AG04449 (cell line): ENCODE measurements around the gene USHBP1.

Source experiments
- CTCF ChIA-PET: fragments of 350-600 bp; formaldehyde crosslinking; extraction: SDS; loops from one replicate; lab custom pipeline; 2021; ENCODE audit warnings: antibody characterized with exemption; lab: Yijun Ruan, JAX
- POLR2A ChIA-PET: fragments of 400-600, 350-600 bp; formaldehyde crosslinking; extraction: SDS; loops from one replicate; lab custom pipeline; 2020; ENCODE audit warnings: antibody characterized with exemption, inconsistent platforms; lab: Yijun Ruan, JAX
- DNase-seq: peaks from one replicate; pipeline ENCODE4 v3.0.0-alpha.2; 2010; ENCODE audit warnings: low read depth, low spot score
- H3K4me3 ChIP-seq: 2 replicates; pipeline ENCODE4 v1.5.1; 2011; ENCODE audit warnings: low read depth, mild to moderate bottlenecking, control low read depth, low read length
- TF ChIP-seq, protein P1 (sequence below): IDR thresholded peaks from one replicate; pipeline ENCODE4 v1.5.1; 2011; ENCODE audit warnings: mild to moderate bottlenecking, moderate library complexity, low read length, control low read depth, inconsistent platforms; ENCODE audit not compliant: insufficient read depth; ENCODE audit errors: missing control alignments

USHBP1 gene

DNA sequence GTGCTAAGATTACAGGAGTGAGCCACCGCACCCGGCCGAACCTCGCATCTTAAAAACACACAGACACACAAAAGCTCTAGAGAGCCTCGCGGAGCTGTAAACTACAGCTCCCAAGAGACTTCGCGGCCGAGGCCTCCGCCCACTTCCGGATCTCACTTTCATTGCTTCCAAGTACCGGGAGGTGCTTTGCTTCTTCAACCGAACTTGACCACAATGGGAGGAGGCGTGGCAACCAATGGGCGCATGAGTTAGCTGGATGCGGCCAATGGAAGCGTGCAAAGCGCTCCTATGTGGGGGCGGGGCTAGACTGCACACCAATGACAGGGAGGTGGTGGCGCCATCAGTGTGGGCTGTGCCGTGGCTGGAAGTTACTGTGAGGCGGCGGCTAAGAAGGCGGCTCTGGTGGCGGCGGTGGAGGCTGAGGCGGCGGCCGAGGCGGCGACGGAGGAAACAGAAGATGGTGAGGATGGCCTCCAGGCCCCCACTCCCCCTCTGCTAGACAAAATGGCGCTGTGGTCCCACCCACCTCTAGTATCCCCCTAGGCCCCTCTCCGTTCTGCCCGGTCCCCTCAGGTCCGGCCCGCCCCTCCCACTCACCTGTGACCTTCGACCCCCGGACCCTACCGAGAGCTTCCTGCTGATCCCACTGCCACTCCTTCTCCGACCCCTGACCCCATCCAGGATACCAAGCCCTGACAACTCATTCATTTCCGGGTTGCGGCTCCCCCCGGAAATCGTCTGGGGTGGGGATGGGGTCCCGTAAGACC is 44.8 kb upstream of the USHBP1 start, which contains the start of gene DDA1:
Gene DDA1, plus strand, starts transcription at position 366 of the 767 bp plus-strand sequence. Its CDS starts 92 bp downstream, at position 458.
- H3K4me3 ChIP-seq, result peak within 1 kb of the TSS; percentile 95
- peak; percentile 98 for DNase-seq
- TF ChIP-seq, protein P1, sequence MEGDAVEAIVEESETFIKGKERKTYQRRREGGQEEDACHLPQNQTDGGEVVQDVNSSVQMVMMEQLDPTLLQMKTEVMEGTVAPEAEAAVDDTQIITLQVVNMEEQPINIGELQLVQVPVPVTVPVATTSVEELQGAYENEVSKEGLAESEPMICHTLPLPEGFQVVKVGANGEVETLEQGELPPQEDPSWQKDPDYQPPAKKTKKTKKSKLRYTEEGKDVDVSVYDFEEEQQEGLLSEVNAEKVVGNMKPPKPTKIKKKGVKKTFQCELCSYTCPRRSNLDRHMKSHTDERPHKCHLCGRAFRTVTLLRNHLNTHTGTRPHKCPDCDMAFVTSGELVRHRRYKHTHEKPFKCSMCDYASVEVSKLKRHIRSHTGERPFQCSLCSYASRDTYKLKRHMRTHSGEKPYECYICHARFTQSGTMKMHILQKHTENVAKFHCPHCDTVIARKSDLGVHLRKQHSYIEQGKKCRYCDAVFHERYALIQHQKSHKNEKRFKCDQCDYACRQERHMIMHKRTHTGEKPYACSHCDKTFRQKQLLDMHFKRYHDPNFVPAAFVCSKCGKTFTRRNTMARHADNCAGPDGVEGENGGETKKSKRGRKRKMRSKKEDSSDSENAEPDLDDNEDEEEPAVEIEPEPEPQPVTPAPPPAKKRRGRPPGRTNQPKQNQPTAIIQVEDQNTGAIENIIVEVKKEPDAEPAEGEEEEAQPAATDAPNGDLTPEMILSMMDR, result no peak
- POLR2A ChIA-PET, result interaction anchor here (0.5 to 0.9 kb wide), 4 partner anchors 12 to 81 kb away, joined by 3 to 6 read pairs (median 4); partner anchors contain the start of gene ANO8
- CTCF ChIA-PET, result interaction anchor here (1.2 to 4.1 kb wide), 6 partner anchors 16 to 257 kb away, joined by 3 to 18 read pairs (median 3); partner anchors contain the start of gene ANO8

DNA sequence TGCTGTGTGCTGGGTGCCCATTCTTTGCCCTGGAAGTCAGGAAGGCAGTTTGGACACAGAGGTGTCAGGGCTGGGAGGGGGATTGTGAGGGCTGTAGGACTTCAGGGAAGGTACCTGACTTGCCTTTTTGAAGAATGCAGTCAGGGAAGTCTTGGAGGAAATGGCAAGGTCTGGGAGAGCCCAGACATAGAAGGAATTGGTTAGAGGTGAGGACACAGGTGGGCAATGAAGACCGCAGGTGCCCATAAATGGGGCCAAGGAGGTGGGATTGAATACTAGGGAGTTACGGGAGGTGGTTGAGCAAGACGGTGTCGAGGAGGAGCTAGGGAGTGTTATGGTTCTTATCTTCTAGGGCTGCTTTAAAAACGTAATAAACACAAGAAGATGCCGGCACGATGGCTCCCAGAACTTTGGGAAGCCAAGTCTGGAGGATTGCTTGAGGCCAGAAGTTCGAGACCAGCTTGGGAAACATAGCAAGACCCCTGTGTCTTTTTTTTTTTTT is 43.4 kb upstream of the USHBP1 start:
- ChIA-PET CTCF (interaction anchor here (1.0 to 4.1 kb wide), 5 partner anchors 15 to 256 kb away, joined by 3 to 18 read pairs (median 3); partner anchors contain the start of gene ANO8), POLR2A (no interaction called here)
- TF ChIP-seq, protein P1, result no peak
- no peak overlapping the region for H3K4me3 ChIP-seq
- DNase-seq, result no peak

DNA sequence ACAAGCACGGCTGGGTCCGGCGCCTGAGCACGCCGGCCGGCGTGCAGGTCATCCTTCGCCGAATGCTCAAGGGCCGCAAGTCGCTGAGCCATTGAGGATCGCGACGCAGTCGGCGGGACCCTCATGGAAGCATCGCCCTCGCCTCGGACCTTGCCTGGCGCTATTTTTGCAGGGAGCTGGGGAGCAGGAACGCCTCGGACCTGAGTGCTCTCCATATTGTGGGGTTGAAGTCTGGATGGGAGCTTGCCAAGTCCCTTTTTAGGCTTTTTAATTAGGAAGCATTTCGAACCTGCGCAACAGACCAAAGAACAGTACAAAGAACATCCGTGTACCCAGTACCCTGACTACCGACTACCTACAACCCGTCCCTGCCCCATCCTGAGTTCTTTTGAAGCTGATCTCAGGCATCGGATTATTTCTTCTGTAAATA is 41.8 kb upstream of the USHBP1 start:
- no peak for DNase-seq
- TF ChIP-seq, protein P1, result no peak
- peak overlapping the region; percentile 75 for H3K4me3 ChIP-seq
- ChIA-PET CTCF (interaction anchor here (0.6 to 5.7 kb wide), 5 partner anchors 10 to 113 kb away, joined by 3 to 69 read pairs (median 4); partner anchors contain the start of gene MVB12A), POLR2A (interaction anchor here (0.5 to 0.7 kb wide), 3 partner anchors 11 to 444 kb away, joined by 3 to 4 read pairs (median 3); no protein-coding TSS in a partner anchor)

DNA sequence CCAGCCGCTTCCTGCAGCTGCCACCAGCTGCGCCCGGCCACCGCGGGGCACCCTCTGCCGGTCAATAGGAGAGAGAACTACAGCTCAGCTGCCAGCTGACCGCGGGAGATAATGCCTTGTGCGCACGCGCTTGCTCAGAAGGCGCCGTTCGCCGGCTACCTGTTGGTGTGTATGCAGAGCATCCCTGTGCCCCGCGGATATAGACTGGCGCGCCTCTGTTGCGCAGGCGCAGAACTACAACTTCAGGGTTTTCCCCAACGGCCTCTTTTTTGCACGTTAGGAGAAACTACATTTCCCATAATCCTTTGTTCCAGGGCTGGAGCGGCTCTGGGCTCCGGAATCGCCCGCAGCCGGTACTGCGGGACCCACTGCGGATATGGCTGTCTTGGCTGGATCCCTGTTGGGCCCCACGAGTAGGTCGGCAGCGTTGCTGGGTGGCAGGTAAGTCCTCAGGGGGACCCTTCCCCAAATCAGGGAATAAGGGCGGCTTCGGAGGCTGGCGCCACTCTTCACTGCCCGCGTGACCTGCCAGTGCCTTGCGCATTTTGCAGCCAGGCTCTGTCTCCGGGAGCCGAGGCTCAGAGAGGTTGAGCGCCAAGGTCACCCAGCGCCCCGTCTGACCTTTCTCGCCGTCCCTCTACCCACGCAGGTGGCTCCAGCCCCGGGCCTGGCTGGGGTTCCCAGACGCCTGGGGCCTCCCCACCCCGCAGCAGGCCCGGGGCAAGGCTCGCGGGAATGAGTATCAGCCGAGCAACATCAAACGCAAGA is 41.2 kb upstream of the USHBP1 start, which contains the start of gene MRPL34:
Gene MRPL34, plus strand, starts transcription at position 356 of the 768 bp plus-strand sequence. Its CDS starts 21 bp downstream, at position 377.
- H3K4me3 ChIP-seq, result peak within 1 kb of the TSS; percentile 75
- CTCF ChIA-PET, result interaction anchor here (0.8 to 5.7 kb wide), 13 partner anchors 8 to 237 kb away, joined by 3 to 69 read pairs (median 4); partner anchors contain the start of genes ANKLE1 and ANO8
- TF ChIP-seq, protein P1, result peak; percentile 89
- DNase-seq, result peak; percentile 94
- POLR2A ChIA-PET, result interaction anchor here (0.5 to 0.6 kb wide), 2 partner anchors 78 to 444 kb away, joined by 3 read pairs; no protein-coding TSS in a partner anchor

DNA sequence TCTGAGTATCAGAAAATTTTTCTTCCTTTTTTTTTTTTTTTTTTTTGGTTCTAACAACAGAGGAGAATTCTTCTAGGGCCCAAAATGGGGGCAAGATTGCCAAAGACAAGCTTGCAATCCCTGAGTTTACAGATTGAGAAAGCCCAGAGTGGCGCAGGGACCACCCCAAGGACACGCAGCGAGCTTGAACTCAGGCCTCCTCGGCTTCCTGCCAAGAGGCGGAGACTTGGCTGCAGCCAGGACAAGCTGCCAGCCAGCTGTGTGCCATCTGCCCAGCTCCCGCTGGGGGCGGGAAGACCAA is 40.6 kb upstream of the USHBP1 start:
- ChIA-PET POLR2A (interaction anchor here (0.6 kb wide), 1 partner anchor 78 kb away, joined by 3 read pairs; no protein-coding TSS in a partner anchor), CTCF (interaction anchor here (0.5 to 5.7 kb wide), 11 partner anchors 8 to 554 kb away, joined by 3 to 69 read pairs (median 4); partner anchors contain the start of genes ANKLE1 and ANO8)
- TF ChIP-seq, protein P1, result no peak
- peak overlapping the region; percentile 75 for H3K4me3 ChIP-seq
- no peak for DNase-seq
